ENCODE measurements around the gene TLR8. TPM values are rescaled to one million over a fixed set of nuclear protein-coding genes. Genes with fewer than 3 reads are reported as not detected.
"Not testable (repeated sequence)": the region's sequence is repeated elsewhere in the genome, so short reads cannot be mapped to it uniquely, and the experiment has no call there.

The TLR8 gene
- polyA plus RNA-seq, 1 donor = 0.15 TPM

GRCh38 chrX:12896935-12897334 is 9.5 kb upstream of the TLR8 start:
- no peak for DNase-seq

GRCh38 chrX:12898073-12898472 is 8.3 kb upstream of the TLR8 start:
- no peak for DNase-seq

- no peak for DNase-seq
These were observed 6.9 kb upstream of the TLR8 start for GRCh38 chrX:12899506-12899905.

GRCh38 chrX:12901486-12901885 is 4.9 kb upstream of the TLR8 start:
- peak; percentile 44 for DNase-seq

- DNase-seq = no peak
These were observed 2.8 kb upstream of the TLR8 start for GRCh38 chrX:12903646-12904045.

GRCh38 chrX:12910423-12911121 is 4.2 kb downstream of the TLR8 start:
- DNase-seq = no peak

- DNase-seq = no peak
These were observed 4.7 kb downstream of the TLR8 start for GRCh38 chrX:12911122-12911470.

- DNase-seq = no peak
These were observed 6.5 kb downstream of the TLR8 start for GRCh38 chrX:12912791-12913482.

- DNase-seq = no peak
These were observed 11.3 kb downstream of the TLR8 start for GRCh38 chrX:12917753-12918152.

- DNase-seq = no peak
These were observed 12.6 kb downstream of the TLR8 start for GRCh38 chrX:12919051-12919450.

GRCh38 chrX:12919620-12920019 is 13.2 kb downstream of the TLR8 start:
- DNase-seq = no peak

- no peak for DNase-seq
These were observed 14.6 kb downstream of the TLR8 start for GRCh38 chrX:12920990-12921389.

- no peak for DNase-seq
These were observed 15.6 kb downstream of the TLR8 start for GRCh38 chrX:12921886-12922598.

GRCh38 chrX:12922599-12922919 is 16.1 kb downstream of the TLR8 start:
- DNase-seq = no peak

GRCh38 chrX:12929701-12930100 is 23.3 kb downstream of the TLR8 start:
- DNase-seq = no peak

GRCh38 chrX:12930150-12930549 is 23.7 kb downstream of the TLR8 start:
- DNase-seq = no peak

- DNase-seq = no peak
These were observed 25.8 kb downstream of the TLR8 start for GRCh38 chrX:12932244-12932643.

GRCh38 chrX:12934850-12935249 is 28.4 kb downstream of the TLR8 start:
- DNase-seq = no peak

- DNase-seq = no peak
These were observed 30.5 kb downstream of the TLR8 start for GRCh38 chrX:12936947-12937346.

GRCh38 chrX:12940471-12940870 is 34.1 kb downstream of the TLR8 start:
- not testable (repeated sequence) for DNase-seq

GRCh38 chrX:12943592-12943991 is 37.2 kb downstream of the TLR8 start:
- not testable (repeated sequence) for DNase-seq

GRCh38 chrX:12944452-12944851 is 38.0 kb downstream of the TLR8 start:
- not testable (repeated sequence) for DNase-seq

- no peak for DNase-seq
These were observed 39.1 kb downstream of the TLR8 start for GRCh38 chrX:12945494-12945893.

- DNase-seq = no peak
These were observed 40.0 kb downstream of the TLR8 start for GRCh38 chrX:12946406-12946805.

All from left kidney (tissue), 2 donors.